Osteocyte (in vitro differentiated cells): ENCODE measurements around the gene SORL1. TPM values are rescaled to one million over a fixed set of nuclear protein-coding genes. Genes with fewer than 3 reads are reported as not detected.
"Not testable (repeated sequence)": the region's sequence is repeated elsewhere in the genome, so short reads cannot be mapped to it uniquely, and the experiment has no call there.

ENCODE experiments used
- DNase-seq: peaks from one replicate; pipeline ENCODE4 v3.0.0; 2021; ENCODE audit warnings: mixed read lengths; ENCODE audit not compliant: unreplicated experiment; ENCODE audit errors: extremely low spot score
- H3K27ac Mint-ChIP-seq: one replicate; pipeline ENCODE4 v1.8.0; 2021; ENCODE audit warnings: mild to moderate bottlenecking, mixed read lengths; ENCODE audit not compliant: unreplicated experiment
- H3K27me3 Mint-ChIP-seq: one replicate; pipeline ENCODE4 v1.8.0; 2021; ENCODE audit warnings: mixed read lengths; ENCODE audit not compliant: unreplicated experiment
- H3K36me3 Mint-ChIP-seq: one replicate; pipeline ENCODE4 v1.8.0; 2021; ENCODE audit warnings: mixed read lengths; ENCODE audit not compliant: unreplicated experiment
- H3K4me1 Mint-ChIP-seq: one replicate; pipeline ENCODE4 v1.8.0; 2021; ENCODE audit warnings: mixed read lengths; ENCODE audit not compliant: unreplicated experiment
- H3K4me3 Mint-ChIP-seq: one replicate; pipeline ENCODE4 v1.8.0; 2021; ENCODE audit warnings: mild to moderate bottlenecking, moderate library complexity, mixed read lengths; ENCODE audit not compliant: unreplicated experiment
- H3K9me3 Mint-ChIP-seq: one replicate; pipeline ENCODE4 v1.8.0; 2021; ENCODE audit warnings: mixed read lengths; ENCODE audit not compliant: unreplicated experiment
- long read RNA-seq: library from polyadenylated mRNA; unstranded; transcript quantifications from one replicate; pipeline ENCODE4 v2.0.0, GENCODE V29; 2021
- total RNA-seq: library from RNA; stranded (reverse); gene quantifications from 2 replicates; pipeline ENCODE4 v1.2.1, GENCODE V29; 2021
- TF ChIP-seq, protein P1 (sequence below): fragments of 200-600 bp; sonication (generic); IDR thresholded peaks from 2 replicates; pipeline ENCODE4 v1.5.0; 2021; ENCODE audit warnings: antibody characterized with exemption, mild to moderate bottlenecking, moderate library complexity

The SORL1 gene, protein sequence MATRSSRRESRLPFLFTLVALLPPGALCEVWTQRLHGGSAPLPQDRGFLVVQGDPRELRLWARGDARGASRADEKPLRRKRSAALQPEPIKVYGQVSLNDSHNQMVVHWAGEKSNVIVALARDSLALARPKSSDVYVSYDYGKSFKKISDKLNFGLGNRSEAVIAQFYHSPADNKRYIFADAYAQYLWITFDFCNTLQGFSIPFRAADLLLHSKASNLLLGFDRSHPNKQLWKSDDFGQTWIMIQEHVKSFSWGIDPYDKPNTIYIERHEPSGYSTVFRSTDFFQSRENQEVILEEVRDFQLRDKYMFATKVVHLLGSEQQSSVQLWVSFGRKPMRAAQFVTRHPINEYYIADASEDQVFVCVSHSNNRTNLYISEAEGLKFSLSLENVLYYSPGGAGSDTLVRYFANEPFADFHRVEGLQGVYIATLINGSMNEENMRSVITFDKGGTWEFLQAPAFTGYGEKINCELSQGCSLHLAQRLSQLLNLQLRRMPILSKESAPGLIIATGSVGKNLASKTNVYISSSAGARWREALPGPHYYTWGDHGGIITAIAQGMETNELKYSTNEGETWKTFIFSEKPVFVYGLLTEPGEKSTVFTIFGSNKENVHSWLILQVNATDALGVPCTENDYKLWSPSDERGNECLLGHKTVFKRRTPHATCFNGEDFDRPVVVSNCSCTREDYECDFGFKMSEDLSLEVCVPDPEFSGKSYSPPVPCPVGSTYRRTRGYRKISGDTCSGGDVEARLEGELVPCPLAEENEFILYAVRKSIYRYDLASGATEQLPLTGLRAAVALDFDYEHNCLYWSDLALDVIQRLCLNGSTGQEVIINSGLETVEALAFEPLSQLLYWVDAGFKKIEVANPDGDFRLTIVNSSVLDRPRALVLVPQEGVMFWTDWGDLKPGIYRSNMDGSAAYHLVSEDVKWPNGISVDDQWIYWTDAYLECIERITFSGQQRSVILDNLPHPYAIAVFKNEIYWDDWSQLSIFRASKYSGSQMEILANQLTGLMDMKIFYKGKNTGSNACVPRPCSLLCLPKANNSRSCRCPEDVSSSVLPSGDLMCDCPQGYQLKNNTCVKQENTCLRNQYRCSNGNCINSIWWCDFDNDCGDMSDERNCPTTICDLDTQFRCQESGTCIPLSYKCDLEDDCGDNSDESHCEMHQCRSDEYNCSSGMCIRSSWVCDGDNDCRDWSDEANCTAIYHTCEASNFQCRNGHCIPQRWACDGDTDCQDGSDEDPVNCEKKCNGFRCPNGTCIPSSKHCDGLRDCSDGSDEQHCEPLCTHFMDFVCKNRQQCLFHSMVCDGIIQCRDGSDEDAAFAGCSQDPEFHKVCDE (N-terminal part only)
- total RNA-seq, result 2.1 and 3.1 TPM in 2 replicates
- long read RNA-seq, partial matches to known transcripts, result 3 of 4 reads
- long read RNA-seq, other reads (novel, unspliced or antisense), result 1 of 4 reads

GRCh38 chr11:121451986-121452608 lies at the start of gene SORL1:
SORL1 (plus strand) TSS chr11:121452314; CDS start chr11:121452332, 18 bp downstream.
- H3K36me3 Mint-ChIP-seq, result no peaks in the 10 kb centered on the region
- no peak for DNase-seq

GRCh38 chr11:121405646-121406045 lies 46.5 kb upstream of the SORL1 start:
- no peak overlapping the region for H3K27ac Mint-ChIP-seq
- no peaks in the 10 kb centered on the region for H3K9me3 Mint-ChIP-seq
- H3K36me3 Mint-ChIP-seq, result no peaks in the 10 kb centered on the region
- H3K4me3 Mint-ChIP-seq, result no peak overlapping the region
- H3K4me1 Mint-ChIP-seq, result no peaks in the 10 kb centered on the region
- H3K27me3 Mint-ChIP-seq, result peaks cover 14% of the 10 kb centered on the region
- DNase-seq, result no peak
- TF ChIP-seq, protein P1, sequence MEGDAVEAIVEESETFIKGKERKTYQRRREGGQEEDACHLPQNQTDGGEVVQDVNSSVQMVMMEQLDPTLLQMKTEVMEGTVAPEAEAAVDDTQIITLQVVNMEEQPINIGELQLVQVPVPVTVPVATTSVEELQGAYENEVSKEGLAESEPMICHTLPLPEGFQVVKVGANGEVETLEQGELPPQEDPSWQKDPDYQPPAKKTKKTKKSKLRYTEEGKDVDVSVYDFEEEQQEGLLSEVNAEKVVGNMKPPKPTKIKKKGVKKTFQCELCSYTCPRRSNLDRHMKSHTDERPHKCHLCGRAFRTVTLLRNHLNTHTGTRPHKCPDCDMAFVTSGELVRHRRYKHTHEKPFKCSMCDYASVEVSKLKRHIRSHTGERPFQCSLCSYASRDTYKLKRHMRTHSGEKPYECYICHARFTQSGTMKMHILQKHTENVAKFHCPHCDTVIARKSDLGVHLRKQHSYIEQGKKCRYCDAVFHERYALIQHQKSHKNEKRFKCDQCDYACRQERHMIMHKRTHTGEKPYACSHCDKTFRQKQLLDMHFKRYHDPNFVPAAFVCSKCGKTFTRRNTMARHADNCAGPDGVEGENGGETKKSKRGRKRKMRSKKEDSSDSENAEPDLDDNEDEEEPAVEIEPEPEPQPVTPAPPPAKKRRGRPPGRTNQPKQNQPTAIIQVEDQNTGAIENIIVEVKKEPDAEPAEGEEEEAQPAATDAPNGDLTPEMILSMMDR, result no peak

More at GRCh38 chr11:121451986-121452608, at the start of gene SORL1:
- H3K4me1 Mint-ChIP-seq, result peaks cover 7% of the 10 kb centered on the region
- TF ChIP-seq, protein P1, result peak; percentile 61
- peaks cover 62% of the 10 kb centered on the region for H3K27me3 Mint-ChIP-seq
- H3K4me3 Mint-ChIP-seq, result peak within 1 kb of the TSS; percentile 76
- H3K9me3 Mint-ChIP-seq, result no peaks in the 10 kb centered on the region
- no peak within 1 kb of the TSS for H3K27ac Mint-ChIP-seq

GRCh38 chr11:121406291-121406690 lies 45.8 kb upstream of the SORL1 start:
- no peak for DNase-seq
- no peaks in the 10 kb centered on the region for H3K9me3 Mint-ChIP-seq
- no peaks in the 10 kb centered on the region for H3K4me1 Mint-ChIP-seq
- TF ChIP-seq, protein P1, result no peak
- peaks cover 14% of the 10 kb centered on the region for H3K27me3 Mint-ChIP-seq
- H3K36me3 Mint-ChIP-seq, result no peaks in the 10 kb centered on the region
- H3K27ac Mint-ChIP-seq, result no peak overlapping the region
- H3K4me3 Mint-ChIP-seq, result no peak overlapping the region

GRCh38 chr11:121408830-121409229 lies 43.3 kb upstream of the SORL1 start:
- TF ChIP-seq, protein P1, result no peak
- no peak overlapping the region for H3K27ac Mint-ChIP-seq
- H3K9me3 Mint-ChIP-seq, result no peaks in the 10 kb centered on the region
- no peaks in the 10 kb centered on the region for H3K4me1 Mint-ChIP-seq
- no peak overlapping the region for H3K4me3 Mint-ChIP-seq
- peaks cover 21% of the 10 kb centered on the region for H3K27me3 Mint-ChIP-seq
- DNase-seq, result no peak
- no peaks in the 10 kb centered on the region for H3K36me3 Mint-ChIP-seq

DNA sequence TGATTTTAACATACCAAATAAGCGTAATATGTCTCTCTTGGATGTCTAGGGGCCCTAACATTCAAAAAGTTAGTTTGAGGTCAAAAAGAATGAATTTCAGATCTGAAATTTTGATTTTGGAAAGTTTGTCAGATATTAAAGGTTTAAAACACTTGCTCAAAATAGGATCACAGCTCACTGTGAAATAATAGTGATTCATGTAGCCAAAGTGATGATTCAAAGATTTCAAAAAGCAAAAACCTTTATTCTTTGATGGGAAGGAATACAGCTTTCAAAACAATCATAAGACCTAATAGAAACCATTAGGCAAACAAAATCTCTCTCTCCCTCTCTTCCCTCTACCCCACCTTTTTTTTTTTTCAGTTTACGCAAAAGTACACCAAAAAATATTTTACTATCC lies 42.1 kb upstream of the SORL1 start:
- H3K27ac Mint-ChIP-seq, H3K4me3 Mint-ChIP-seq, H3K9me3 Mint-ChIP-seq, H3K4me1 Mint-ChIP-seq, DNase-seq, H3K36me3 Mint-ChIP-seq: not testable (repeated sequence)
- H3K27me3 Mint-ChIP-seq, result peaks cover 21% of the 10 kb centered on the region

DNA sequence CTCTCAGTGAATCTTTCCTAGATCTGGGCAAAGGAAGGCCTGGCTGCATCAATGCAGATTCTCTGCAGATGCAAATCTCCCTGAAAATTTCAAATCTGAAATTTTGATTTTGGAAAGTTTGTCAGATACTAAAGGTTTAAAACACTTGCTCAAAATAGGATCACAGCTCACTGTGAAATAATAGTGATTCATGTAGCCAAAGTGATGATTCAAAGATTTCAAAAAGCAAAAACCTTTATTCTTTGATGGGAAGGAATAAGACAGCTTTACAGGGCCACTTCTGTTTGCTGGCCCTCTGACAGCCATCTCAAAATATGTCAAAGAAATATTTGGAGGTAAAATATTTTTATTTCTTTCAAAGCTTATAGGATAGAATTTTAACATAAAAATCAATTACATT lies 40.8 kb upstream of the SORL1 start:
- not testable (repeated sequence) for H3K4me3 Mint-ChIP-seq, H3K9me3 Mint-ChIP-seq, H3K36me3 Mint-ChIP-seq, DNase-seq, H3K27ac Mint-ChIP-seq, H3K4me1 Mint-ChIP-seq
- H3K27me3 Mint-ChIP-seq, result peaks cover 16% of the 10 kb centered on the region
